Adipocyte (in vitro differentiated cells): ENCODE data around the gene CCDC88B.

Experiments used
- DNase-seq: peaks from one replicate; pipeline ENCODE4 v3.0.0-alpha.2; 2015; ENCODE audit warnings: low read depth
- H3K27me3 ChIP-seq: replicated peaks from 2 replicates; pipeline ENCODE4 v1.7.0; 2013; ENCODE audit warnings: mild to moderate bottlenecking, low read length, moderate library complexity; ENCODE audit not compliant: control insufficient read depth, insufficient read depth
- H3K36me3 ChIP-seq: 2 replicates; pipeline ENCODE4 v1.7.0; 2013; ENCODE audit warnings: low read length, mild to moderate bottlenecking, moderate library complexity; ENCODE audit not compliant: control insufficient read depth, insufficient read depth, severe bottlenecking
- H3K4me1 ChIP-seq: 2 replicates; pipeline ENCODE4 v1.7.0; 2013; ENCODE audit warnings: mild to moderate bottlenecking, low read length, moderate library complexity; ENCODE audit not compliant: control insufficient read depth, insufficient read depth
- H3K4me3 ChIP-seq: 2 replicates; pipeline ENCODE4 v1.7.0; 2013; ENCODE audit warnings: mild to moderate bottlenecking, low read length, moderate library complexity
- H3K9ac ChIP-seq: 2 replicates; pipeline ENCODE4 v1.7.0; 2013; ENCODE audit warnings: mild to moderate bottlenecking, low read length, moderate library complexity
- H3K9me3 ChIP-seq: 2 replicates; pipeline ENCODE4 v1.7.0; 2013; ENCODE audit warnings: mild to moderate bottlenecking, low read length, moderate library complexity; ENCODE audit not compliant: control insufficient read depth

Gene CCDC88B

GRCh38 chr11:64297699-64298358 is 42.2 kb upstream of the CCDC88B start:
- Histone ChIP-seq H3K27me3 (peaks cover 46% of the 10 kb centered on the region), H3K9ac (no peak overlapping the region), H3K9me3 (no peaks in the 10 kb centered on the region), H3K4me3 (no peak overlapping the region), H3K4me1 (peaks cover 15% of the 10 kb centered on the region), H3K36me3 (no peaks in the 10 kb centered on the region)
- no peak for DNase-seq

- Histone ChIP-seq H3K4me3 (peak overlapping the region; percentile 61), H3K36me3 (no peaks in the 10 kb centered on the region), H3K9ac (peak overlapping the region; percentile 66), H3K4me1 (peaks cover 18% of the 10 kb centered on the region), H3K27me3 (peaks cover 36% of the 10 kb centered on the region), H3K9me3 (no peaks in the 10 kb centered on the region)
- DNase-seq: peak; percentile 70
These were observed 40.8 kb upstream of the CCDC88B start for GRCh38 chr11:64298966-64299846.

- H3K9me3 ChIP-seq: no peaks in the 10 kb centered on the region
- peak within 1 kb of the TSS; percentile 73 for H3K4me3 ChIP-seq
- no peak for DNase-seq
- H3K4me1 ChIP-seq: peaks cover 18% of the 10 kb centered on the region
- peak within 1 kb of the TSS; percentile 68 for H3K9ac ChIP-seq
- no peaks in the 10 kb centered on the region for H3K36me3 ChIP-seq
- peaks cover 36% of the 10 kb centered on the region for H3K27me3 ChIP-seq
These were observed 40.0 kb upstream of the CCDC88B start, which contains the start of gene CATSPERZ for GRCh38 chr11:64299847-64300648. Gene CATSPERZ (plus strand): TSS chr11:64300358. CDS start chr11:64300411, 53 bp downstream.

GRCh38 chr11:64303109-64304031 is 36.6 kb upstream of the CCDC88B start:
- Histone ChIP-seq H3K27me3 (peaks cover 10% of the 10 kb centered on the region), H3K9me3 (no peaks in the 10 kb centered on the region), H3K4me1 (peaks cover 29% of the 10 kb centered on the region), H3K9ac (no peak overlapping the region), H3K36me3 (no peaks in the 10 kb centered on the region), H3K4me3 (no peak overlapping the region)
- DNase-seq: no peak

- H3K27me3 ChIP-seq: peaks cover 9% of the 10 kb centered on the region
- peaks cover 29% of the 10 kb centered on the region for H3K4me1 ChIP-seq
- H3K4me3 ChIP-seq: peak overlapping the region; percentile 86
- H3K9ac ChIP-seq: peak overlapping the region; percentile 84
- no peak for DNase-seq
- no peaks in the 10 kb centered on the region for H3K36me3 ChIP-seq
- H3K9me3 ChIP-seq: no peaks in the 10 kb centered on the region
These were observed 36.0 kb upstream of the CCDC88B start for GRCh38 chr11:64304032-64304315.

GRCh38 chr11:64304316-64305072 is 35.5 kb upstream of the CCDC88B start:
- peaks cover 26% of the 10 kb centered on the region for H3K4me1 ChIP-seq
- H3K4me3 ChIP-seq: peak overlapping the region; percentile 86
- H3K27me3 ChIP-seq: peaks cover 9% of the 10 kb centered on the region
- no peaks in the 10 kb centered on the region for H3K36me3 ChIP-seq
- no peaks in the 10 kb centered on the region for H3K9me3 ChIP-seq
- peak; percentile 96 for DNase-seq
- peak overlapping the region; percentile 84 for H3K9ac ChIP-seq

- H3K9ac ChIP-seq: peak within 1 kb of the TSS; percentile 92
- H3K27me3 ChIP-seq: peaks cover 4% of the 10 kb centered on the region
- H3K4me3 ChIP-seq: peak within 1 kb of the TSS; percentile 93
- peaks cover 20% of the 10 kb centered on the region for H3K4me1 ChIP-seq
- peak; percentile 99 for DNase-seq
- no peaks in the 10 kb centered on the region for H3K9me3 ChIP-seq
- H3K36me3 ChIP-seq: no peaks in the 10 kb centered on the region
These were observed 34.8 kb upstream of the CCDC88B start, which contains the start of gene ESRRA for GRCh38 chr11:64305075-64305690. Gene ESRRA (plus strand): TSS chr11:64305524. CDS start chr11:64307180, 1,656 bp downstream.

GRCh38 chr11:64305691-64306562 is 34.1 kb upstream of the CCDC88B start:
- peaks cover 14% of the 10 kb centered on the region for H3K4me1 ChIP-seq
- H3K36me3 ChIP-seq: no peaks in the 10 kb centered on the region
- H3K27me3 ChIP-seq: no peaks in the 10 kb centered on the region
- peak; percentile 37 for DNase-seq
- no peaks in the 10 kb centered on the region for H3K9me3 ChIP-seq
- H3K4me3 ChIP-seq: peak overlapping the region; percentile 93
- peak overlapping the region; percentile 92 for H3K9ac ChIP-seq

- Histone ChIP-seq H3K9me3 (no peaks in the 10 kb centered on the region), H3K9ac (peak overlapping the region; percentile 92), H3K4me3 (peak overlapping the region; percentile 93), H3K27me3 (no peaks in the 10 kb centered on the region), H3K36me3 (no peaks in the 10 kb centered on the region), H3K4me1 (peaks cover 14% of the 10 kb centered on the region)
- DNase-seq: no peak
These were observed 33.5 kb upstream of the CCDC88B start for GRCh38 chr11:64306563-64306875.
